Measurements from ENCODE around the gene EXD3. TPM values are rescaled to one million over a fixed set of nuclear protein-coding genes. Genes with fewer than 3 reads are reported as not detected.
A peak's percentile ranks its signal among the peaks of the same experiment; 100 is the strongest.

Gene EXD3
- total RNA-seq, 4 donors from 2014 or later = 11.8 to 49.0 (median 31.5) TPM

- DNase-seq = no peak
- Histone ChIP-seq H3K4me1 (peaks cover 0 to 9% of the 10 kb centered on the region in 2 donors), H3K4me3 (no peak overlapping the region), H3K9me3 (no peaks in the 10 kb centered on the region), H3K27ac (no peak overlapping the region), H3K27me3 (no peaks in the 10 kb centered on the region), H3K36me3 (no peaks in the 10 kb centered on the region)
- TF ChIP-seq POLR2A (IDR thresholded peaks at IDR 0.05) = no peak
- TF ChIP-seq, protein P1, sequence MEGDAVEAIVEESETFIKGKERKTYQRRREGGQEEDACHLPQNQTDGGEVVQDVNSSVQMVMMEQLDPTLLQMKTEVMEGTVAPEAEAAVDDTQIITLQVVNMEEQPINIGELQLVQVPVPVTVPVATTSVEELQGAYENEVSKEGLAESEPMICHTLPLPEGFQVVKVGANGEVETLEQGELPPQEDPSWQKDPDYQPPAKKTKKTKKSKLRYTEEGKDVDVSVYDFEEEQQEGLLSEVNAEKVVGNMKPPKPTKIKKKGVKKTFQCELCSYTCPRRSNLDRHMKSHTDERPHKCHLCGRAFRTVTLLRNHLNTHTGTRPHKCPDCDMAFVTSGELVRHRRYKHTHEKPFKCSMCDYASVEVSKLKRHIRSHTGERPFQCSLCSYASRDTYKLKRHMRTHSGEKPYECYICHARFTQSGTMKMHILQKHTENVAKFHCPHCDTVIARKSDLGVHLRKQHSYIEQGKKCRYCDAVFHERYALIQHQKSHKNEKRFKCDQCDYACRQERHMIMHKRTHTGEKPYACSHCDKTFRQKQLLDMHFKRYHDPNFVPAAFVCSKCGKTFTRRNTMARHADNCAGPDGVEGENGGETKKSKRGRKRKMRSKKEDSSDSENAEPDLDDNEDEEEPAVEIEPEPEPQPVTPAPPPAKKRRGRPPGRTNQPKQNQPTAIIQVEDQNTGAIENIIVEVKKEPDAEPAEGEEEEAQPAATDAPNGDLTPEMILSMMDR (IDR thresholded peaks at IDR 0.05) = no peak
- intact Hi-C loops (cut with DNase I; ENCODE audit: low total_unique reads) = no loop called here
Observed at GRCh38 chr9:137427454-137428310, 4.7 kb upstream of the EXD3 start.

- intact Hi-C loops (cut with DNase I; ENCODE audit: low total_unique reads) = no loop called here
- Histone ChIP-seq H3K27me3 (no peaks in the 10 kb centered on the region), H3K4me3 (no peak overlapping the region), H3K27ac (no peak overlapping the region), H3K9me3 (no peaks in the 10 kb centered on the region), H3K36me3 (no peaks in the 10 kb centered on the region), H3K4me1 (peaks cover 0 to 9% of the 10 kb centered on the region in 2 donors)
- TF ChIP-seq POLR2A (IDR thresholded peaks at IDR 0.05) = no peak
- TF ChIP-seq, protein P1 (IDR thresholded peaks at IDR 0.05) = no peak
- DNase-seq = no peak
Observed at GRCh38 chr9:137426018-137426681, 3.2 kb upstream of the EXD3 start.

GRCh38 chr9:137423514-137424291 is 741 bp upstream of the EXD3 start:
- Histone ChIP-seq H3K9me3 (no peaks in the 10 kb centered on the region), H3K4me1 (peaks cover 0 to 9% of the 10 kb centered on the region in 2 donors), H3K27ac (peak overlapping the region; percentile 75 to 90), H3K27me3 (no peaks in the 10 kb centered on the region), H3K4me3 (peak overlapping the region; percentile 57 to 98), H3K36me3 (no peaks in the 10 kb centered on the region)
- DNase-seq = peak; percentile 41 to 61
- TF ChIP-seq POLR2A (IDR thresholded peaks at IDR 0.05) = no peak
- TF ChIP-seq, protein P1 (IDR thresholded peaks at IDR 0.05) = no peak
- intact Hi-C loops (cut with DNase I; ENCODE audit: low total_unique reads) = no loop called here

DNA sequence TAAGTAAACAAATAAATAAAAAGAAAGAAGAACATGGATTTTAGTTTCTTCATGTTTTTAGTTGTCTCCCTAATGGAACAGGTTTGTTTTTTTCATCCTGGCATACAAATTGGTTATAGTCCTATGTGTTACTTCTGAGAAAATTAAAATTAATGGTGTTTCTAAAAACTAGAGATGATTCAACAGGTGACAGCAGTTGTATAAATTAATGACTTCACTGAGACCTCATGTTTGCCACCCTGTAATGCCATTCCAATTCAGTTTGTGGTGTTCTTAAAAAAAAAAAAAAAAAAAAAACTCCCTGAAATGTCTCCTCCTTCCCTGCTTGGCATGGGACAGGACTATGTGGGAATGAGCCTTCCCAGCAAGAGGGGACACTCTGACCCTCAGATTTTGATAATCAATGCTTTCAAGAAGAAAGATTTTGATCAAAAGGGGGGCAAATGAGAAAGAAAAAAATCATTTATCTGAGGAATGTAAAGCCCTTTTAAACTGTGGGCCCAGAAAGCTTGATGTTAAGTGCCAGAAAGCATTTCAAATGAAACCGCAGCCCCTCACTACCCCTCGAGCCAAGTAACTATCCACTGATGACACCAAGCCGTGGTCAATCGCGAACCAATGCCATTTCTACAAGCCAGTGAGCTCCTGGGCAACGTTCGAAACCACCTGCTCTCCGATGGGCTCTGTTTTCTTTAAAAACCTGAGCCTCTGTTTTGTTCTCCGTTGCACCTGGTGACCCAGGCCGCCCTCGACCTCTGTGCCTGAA is 941 bp downstream of the EXD3 start:
- TF ChIP-seq, protein P1 (IDR thresholded peaks at IDR 0.05) = no peak
- no peak for TF ChIP-seq POLR2A (IDR thresholded peaks at IDR 0.05)
- Histone ChIP-seq H3K27ac (peak overlapping the region; percentile 75 to 90), H3K4me1 (peaks cover 0 to 9% of the 10 kb centered on the region in 2 donors), H3K4me3 (peak overlapping the region; percentile 57 to 98), H3K27me3 (no peaks in the 10 kb centered on the region), H3K9me3 (no peaks in the 10 kb centered on the region), H3K36me3 (no peaks in the 10 kb centered on the region)
- intact Hi-C loops (cut with DNase I; ENCODE audit: low total_unique reads) = no loop called here
- DNase-seq = no peak
